Measurements from ENCODE around the gene SORCS2.

The SORCS2 gene

GRCh38 chr4:7693711-7694110, 501.4 kb downstream of the SORCS2 start:
- no peak for DNase-seq (ENCODE audit: low read depth in 3 of 3, low spot score in 1 of 3)

- no peak for DNase-seq (ENCODE audit: low read depth in 3 of 3, low spot score in 1 of 3)
Observed at GRCh38 chr4:7694324-7694723, 502.0 kb downstream of the SORCS2 start.

- no peak for DNase-seq (ENCODE audit: low read depth in 3 of 3, low spot score in 1 of 3)
Observed at GRCh38 chr4:7697343-7697742, 505.0 kb downstream of the SORCS2 start.

GRCh38 chr4:7697821-7698220, 505.5 kb downstream of the SORCS2 start:
- DNase-seq (ENCODE audit: low read depth in 3 of 3, low spot score in 1 of 3), result no peak

GRCh38 chr4:7698584-7698983, 506.2 kb downstream of the SORCS2 start:
- DNase-seq (ENCODE audit: low read depth in 3 of 3, low spot score in 1 of 3), result no peak

GRCh38 chr4:7699031-7699430, 506.7 kb downstream of the SORCS2 start:
- DNase-seq (ENCODE audit: low read depth in 3 of 3, low spot score in 1 of 3), result no peak

GRCh38 chr4:7699825-7700224, 507.5 kb downstream of the SORCS2 start:
- DNase-seq (ENCODE audit: low read depth in 3 of 3, low spot score in 1 of 3), result no peak

GRCh38 chr4:7700665-7701064, 508.3 kb downstream of the SORCS2 start:
- no peak for DNase-seq (ENCODE audit: low read depth in 3 of 3, low spot score in 1 of 3)

- no peak for DNase-seq (ENCODE audit: low read depth in 3 of 3, low spot score in 1 of 3)
Observed at GRCh38 chr4:7701866-7702649, 509.7 kb downstream of the SORCS2 start.

- no peak for DNase-seq (ENCODE audit: low read depth in 3 of 3, low spot score in 1 of 3)
Observed at GRCh38 chr4:7703688-7704087, 511.4 kb downstream of the SORCS2 start.

- no peak for DNase-seq (ENCODE audit: low read depth in 3 of 3, low spot score in 1 of 3)
Observed at GRCh38 chr4:7704091-7704490, 511.8 kb downstream of the SORCS2 start.

GRCh38 chr4:7704625-7705024, 512.3 kb downstream of the SORCS2 start:
- DNase-seq (ENCODE audit: low read depth in 3 of 3, low spot score in 1 of 3), result no peak

GRCh38 chr4:7705062-7705461, 512.7 kb downstream of the SORCS2 start:
- DNase-seq (ENCODE audit: low read depth in 3 of 3, low spot score in 1 of 3), result no peak

GRCh38 chr4:7705593-7705992, 513.3 kb downstream of the SORCS2 start:
- no peak for DNase-seq (ENCODE audit: low read depth in 3 of 3, low spot score in 1 of 3)

GRCh38 chr4:7708238-7708637, 515.9 kb downstream of the SORCS2 start:
- no peak for DNase-seq (ENCODE audit: low read depth in 3 of 3, low spot score in 1 of 3)

- DNase-seq (ENCODE audit: low read depth in 3 of 3, low spot score in 1 of 3), result no peak
Observed at GRCh38 chr4:7708981-7709380, 516.6 kb downstream of the SORCS2 start.

- no peak for DNase-seq (ENCODE audit: low read depth in 3 of 3, low spot score in 1 of 3)
Observed at GRCh38 chr4:7709431-7709830, 517.1 kb downstream of the SORCS2 start.

GRCh38 chr4:7710126-7710525, 517.8 kb downstream of the SORCS2 start:
- no peak for DNase-seq (ENCODE audit: low read depth in 3 of 3, low spot score in 1 of 3)

GRCh38 chr4:7710576-7711306, 518.4 kb downstream of the SORCS2 start:
- no peak for DNase-seq (ENCODE audit: low read depth in 3 of 3, low spot score in 1 of 3)

GRCh38 chr4:7711307-7711963, 519.1 kb downstream of the SORCS2 start:
- no peak for DNase-seq (ENCODE audit: low read depth in 3 of 3, low spot score in 1 of 3)

GRCh38 chr4:7712021-7712671, 519.8 kb downstream of the SORCS2 start:
- DNase-seq (ENCODE audit: low read depth in 3 of 3, low spot score in 1 of 3), result no peak

GRCh38 chr4:7713757-7714156, 521.4 kb downstream of the SORCS2 start:
- DNase-seq (ENCODE audit: low read depth in 3 of 3, low spot score in 1 of 3), result no peak
